Fibroblast of skin of right quadriceps (primary cell): ENCODE data around the gene OVOL1.
A peak's percentile ranks its signal among the peaks of the same experiment; 100 is the strongest.

Experiments
- DNase-seq: peaks from one replicate; pipeline ENCODE4 v3.0.0-alpha.2; 2013

Gene OVOL1

GRCh38 chr11:65778431-65778900 is 8.4 kb upstream of the OVOL1 start:
- DNase-seq: no peak

GRCh38 chr11:65778901-65779668 is 7.8 kb upstream of the OVOL1 start:
- no peak for DNase-seq

GRCh38 chr11:65779669-65779918 is 7.3 kb upstream of the OVOL1 start:
- DNase-seq: no peak

GRCh38 chr11:65779919-65780769 is 6.7 kb upstream of the OVOL1 start:
- DNase-seq: peak; percentile 73

- DNase-seq: peak; percentile 49
Measured at GRCh38 chr11:65780770-65781151, 6.1 kb upstream of the OVOL1 start, which contains the start of gene AP5B1. Gene AP5B1 (minus strand): TSS chr11:65780976. CDS start chr11:65780591, 385 bp downstream.

- peak; percentile 8 for DNase-seq
Measured at GRCh38 chr11:65781152-65781961, 5.5 kb upstream of the OVOL1 start.

- no peak for DNase-seq
Measured at GRCh38 chr11:65781962-65782815, 4.7 kb upstream of the OVOL1 start.

- DNase-seq: no peak
Measured at GRCh38 chr11:65782816-65783228, 4.0 kb upstream of the OVOL1 start.

- no peak for DNase-seq
Measured at GRCh38 chr11:65785319-65786007, 1.4 kb upstream of the OVOL1 start.

GRCh38 chr11:65786008-65786785 is 666 bp upstream of the OVOL1 start:
- DNase-seq: no peak

GRCh38 chr11:65787649-65788622 is 1.1 kb downstream of the OVOL1 start:
- DNase-seq: no peak

- DNase-seq: no peak
Measured at GRCh38 chr11:65788821-65789220, 2.0 kb downstream of the OVOL1 start.

- no peak for DNase-seq
Measured at GRCh38 chr11:65789230-65790103, 2.6 kb downstream of the OVOL1 start.

- no peak for DNase-seq
Measured at GRCh38 chr11:65790104-65790901, 3.4 kb downstream of the OVOL1 start.

GRCh38 chr11:65790902-65791650 is 4.2 kb downstream of the OVOL1 start:
- no peak for DNase-seq

- DNase-seq: no peak
Measured at GRCh38 chr11:65791719-65792213, 4.9 kb downstream of the OVOL1 start.

- DNase-seq: no peak
Measured at GRCh38 chr11:65792456-65792855, 5.6 kb downstream of the OVOL1 start.
